ENCODE data around the gene SNX3. TPM values are rescaled to one million over a fixed set of nuclear protein-coding genes. Genes with fewer than 3 reads are reported as not detected.

SNX3 gene
- total and polyA plus RNA-seq, 2 donors (not counting 1 experiment from before 2014, with no cell fraction given): 96.0 to 130 TPM

GRCh38 chr6:108176281-108177089 lies 84.4 kb downstream of the SNX3 start:
- no peaks in the 10 kb centered on the region for H3K36me3 ChIP-seq (replicated peaks in 1 of 2; ENCODE audit: control extremely low read depth in 1 of 2, control insufficient read depth in 1 of 2, extremely low read depth in 1 of 2, insufficient read depth in 2 of 2, low read length in 1 of 2)
- no peak overlapping the region for H3K27ac ChIP-seq (ENCODE audit: low read length in 2 of 2)
- peak overlapping the region; percentile 34 for H2AFZ ChIP-seq (ENCODE audit: insufficient read depth, low read depth, low read length, poor library complexity, severe bottlenecking)
- Mint-ChIP-seq H3K4me1 (peaks cover 20% of the 10 kb centered on the region), H3K27ac (peak overlapping the region; percentile 32), H3K9me3 (ENCODE audit: insufficient read depth) (no peaks in the 10 kb centered on the region), H3K27me3 (peaks cover 73% of the 10 kb centered on the region), H3K4me3 (peak overlapping the region; percentile 61)
- ChIA-PET POLR2A (no interaction called here), CTCF (interaction anchor here (1.4 kb wide), 1 partner anchor 315 kb away, joined by 3 read pairs; no protein-coding TSS in a partner anchor)
- H3K79me2 ChIP-seq (ENCODE audit: control insufficient read depth, insufficient read depth, low read length): no peaks in the 10 kb centered on the region
- peak overlapping the region; percentile 51 for H3K4me2 ChIP-seq (replicated peaks; ENCODE audit: low read depth, low read length, poor library complexity, severe bottlenecking)
- intact Hi-C loops (cut with micrococcal nuclease): no loop called here
- H4K20me1 ChIP-seq (ENCODE audit: control insufficient read depth, insufficient read depth, low read length, poor library complexity, severe bottlenecking): no peaks in the 10 kb centered on the region
- H3K27me3 ChIP-seq (replicated peaks in 1 of 4; ENCODE audit: control extremely low read depth in 1 of 4, control insufficient read depth in 3 of 4, insufficient read depth in 4 of 4, low read length in 3 of 4): peaks cover 3 to 79% (median 74%) of the 10 kb centered on the region in 4 experiments
- peak overlapping the region; percentile 4 for H3K9ac ChIP-seq (ENCODE audit: low read length)
- H3K9me3 ChIP-seq (ENCODE audit: control extremely low read depth in 1 of 3, control insufficient read depth in 2 of 3, insufficient read depth in 1 of 3, low read length in 2 of 3): peaks cover 0 to 31% (median 4%) of the 10 kb centered on the region in 3 donors
- WGBS (ENCODE audit: insufficient coverage): 14% methylated on average over 41 of the region's 46 CpGs
- ATAC-seq (ENCODE audit: low read depth): no peak
- TF ChIP-seq CTCF (IDR thresholded peaks at IDR 0.05) (no peak), EZH2 (IDR thresholded peaks at IDR 0.05; ENCODE audit: borderline replicate concordance, insufficient read depth, low read depth, low read length, poor library complexity, severe bottlenecking) (peak; percentile 77)
- DNase-seq: peak; percentile 37
- peaks cover 16 to 36% of the 10 kb centered on the region in 2 donors for H3K4me1 ChIP-seq (ENCODE audit: control insufficient read depth in 2 of 2, insufficient read depth in 2 of 2, low read length in 2 of 2)
- H3K4me3 ChIP-seq (ENCODE audit: control extremely low read depth in 1 of 5, extremely low read depth in 1 of 5, insufficient read depth in 1 of 5, low read depth in 2 of 5, low read length in 4 of 5): peak overlapping the region in 1 of 5 experiments; percentile 39

Measured in B cell (primary cell).